Trophoblast cell (in vitro differentiated cells and primary cell): Measurements from ENCODE around the gene LIPI.
"Not testable (repeated sequence)": the region's sequence is repeated elsewhere in the genome, so short reads cannot be mapped to it uniquely, and the experiment has no call there.

Experiments
- DNase-seq, 2 donors: peaks; one replicate each; pipeline ENCODE4 v3.0.0-alpha.2; 2016
- H2AFZ ChIP-seq: 2 replicates; pipeline ENCODE4 v1.6.1; 2013; ENCODE audit warnings: low read length, moderate library complexity, mild to moderate bottlenecking; ENCODE audit not compliant: insufficient read depth, poor library complexity
- H2AK5ac ChIP-seq: 2 replicates; pipeline ENCODE4 v1.6.1; 2013; ENCODE audit warnings: mild to moderate bottlenecking, low read length
- H2BK120ac ChIP-seq: 2 replicates; pipeline ENCODE4 v1.6.1; 2013; ENCODE audit warnings: low read length, mild to moderate bottlenecking, moderate library complexity; ENCODE audit not compliant: insufficient read depth, poor library complexity
- H2BK12ac ChIP-seq: 2 replicates; pipeline ENCODE4 v1.6.1; 2013; ENCODE audit warnings: mild to moderate bottlenecking, low read length, moderate library complexity
- H2BK5ac ChIP-seq: 2 replicates; pipeline ENCODE4 v1.6.1; 2013; ENCODE audit warnings: low read length, low read depth, moderate library complexity, mild to moderate bottlenecking; ENCODE audit not compliant: poor library complexity
- H3K14ac ChIP-seq: 2 replicates; pipeline ENCODE4 v1.6.1; 2013; ENCODE audit warnings: mild to moderate bottlenecking, low read length
- H3K18ac ChIP-seq: 2 replicates; pipeline ENCODE4 v1.6.1; 2013; ENCODE audit warnings: mild to moderate bottlenecking, low read length
- H3K23ac ChIP-seq: 2 replicates; pipeline ENCODE4 v1.6.1; 2013; ENCODE audit warnings: low read length
- H3K27ac ChIP-seq: 2 replicates; pipeline ENCODE4 v1.5.1; 2013; ENCODE audit warnings: low read depth, mild to moderate bottlenecking, inconsistent platforms, low read length, moderate library complexity
- H3K27me3 ChIP-seq: 2 replicates; pipeline ENCODE4 v1.6.1; 2013; ENCODE audit warnings: inconsistent platforms, mild to moderate bottlenecking, low read length, moderate library complexity; ENCODE audit not compliant: insufficient read depth
- H3K36me3 ChIP-seq, 2 experiments: 1 replicate in 1 of 2; 2 replicates in 1 of 2; pipeline ENCODE4 v1.6.1; 2013; ENCODE audit warnings: low read length in 2 of 2, mild to moderate bottlenecking in 2 of 2, moderate library complexity in 1 of 2; ENCODE audit not compliant: insufficient read depth in 2 of 2, control insufficient read depth in 1 of 2
- H3K4ac ChIP-seq: 2 replicates; pipeline ENCODE4 v1.6.1; 2013; ENCODE audit warnings: low read depth, mild to moderate bottlenecking, low read length, moderate library complexity
- H3K4me1 ChIP-seq, 2 experiments: 1 replicate in 1 of 2; 2 replicates in 1 of 2; pipeline ENCODE4 v1.6.1; 2013; ENCODE audit warnings: low read length in 2 of 2, mild to moderate bottlenecking in 2 of 2, moderate library complexity in 1 of 2; ENCODE audit not compliant: insufficient read depth in 2 of 2, control insufficient read depth in 1 of 2
- H3K4me2 ChIP-seq: 2 replicates; pipeline ENCODE4 v1.6.1; 2013; ENCODE audit warnings: inconsistent platforms, mild to moderate bottlenecking, low read length, moderate library complexity
- H3K4me3 ChIP-seq: 2 replicates; pipeline ENCODE4 v1.5.1; 2013; ENCODE audit warnings: mild to moderate bottlenecking, low read depth, low read length, inconsistent platforms
- H3K79me1 ChIP-seq: one replicate; pipeline ENCODE4 v1.6.1; 2013; ENCODE audit warnings: low read length
- H3K79me2 ChIP-seq: 2 replicates; pipeline ENCODE4 v1.6.1; 2013; ENCODE audit warnings: low read length, mild to moderate bottlenecking; ENCODE audit not compliant: control insufficient read depth, insufficient read depth, poor library complexity
- H3K9ac ChIP-seq: 2 replicates; pipeline ENCODE4 v1.6.1; 2013; ENCODE audit warnings: mild to moderate bottlenecking, low read length
- H3K9me3 ChIP-seq: 2 replicates; pipeline ENCODE4 v1.6.1; 2013; ENCODE audit warnings: low read depth, mild to moderate bottlenecking, control low read depth, inconsistent platforms, low read length; ENCODE audit not compliant: insufficient read depth
- H4K12ac ChIP-seq: 2 replicates; pipeline ENCODE4 v1.6.1; 2013; ENCODE audit warnings: low read depth, mild to moderate bottlenecking, low read length, moderate library complexity
- H4K8ac ChIP-seq: 2 replicates; pipeline ENCODE4 v1.6.1; 2013; ENCODE audit warnings: low read depth, mild to moderate bottlenecking, low read length, moderate library complexity
- H4K91ac ChIP-seq: one replicate; pipeline ENCODE4 v1.6.1; 2013; ENCODE audit warnings: low read depth, mild to moderate bottlenecking, low read length, moderate library complexity
- WGBS: extraction: QIAGEN DNeasy Blood & Tissue Kit; methylation state at CpG from one replicate; pipeline ENCODE4 v1.1.7; 2013; ENCODE audit warnings: missing lambda C conversion rate; ENCODE audit not compliant: insufficient read length, insufficient coverage; ENCODE audit errors: extremely low coverage; 5-methylcytosine and 5-hydroxymethylcytosine counted together

Gene LIPI

DNA sequence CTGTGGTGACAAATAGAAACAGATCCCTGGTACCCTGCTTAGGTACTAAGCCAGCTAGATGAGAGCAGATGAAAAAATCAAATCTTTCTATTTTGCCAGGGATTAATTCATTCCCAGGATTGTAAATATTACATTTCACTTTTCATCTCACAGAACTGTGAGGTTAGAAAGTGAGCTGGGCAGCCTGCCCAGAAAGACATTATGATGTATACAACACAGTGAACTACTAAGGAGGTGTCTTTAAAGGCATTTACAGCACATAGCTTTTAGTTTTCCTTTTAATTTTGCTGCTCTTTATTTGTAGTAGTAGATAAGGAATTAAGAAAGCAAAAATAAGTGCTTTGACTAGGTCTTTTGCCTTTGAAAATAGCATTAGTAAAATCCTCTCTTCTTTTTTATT is 120.6 kb downstream of the LIPI start:
- not testable (repeated sequence) for H3K18ac ChIP-seq, H2BK12ac ChIP-seq, H2BK120ac ChIP-seq, H3K79me1 ChIP-seq, H3K4me2 ChIP-seq, H4K12ac ChIP-seq, H3K4me3 ChIP-seq, DNase-seq, H3K23ac ChIP-seq, H3K9me3 ChIP-seq, H3K4me1 ChIP-seq, H3K79me2 ChIP-seq, H3K27ac ChIP-seq, H3K27me3 ChIP-seq, H2AK5ac ChIP-seq, H3K14ac ChIP-seq, H4K91ac ChIP-seq, H2AFZ ChIP-seq, H3K9ac ChIP-seq, H4K8ac ChIP-seq, H3K4ac ChIP-seq, H2BK5ac ChIP-seq
- H3K36me3 ChIP-seq: peaks cover 15 to 16% of the 10 kb centered on the region in 2 experiments

- no peak overlapping the region for H2BK5ac ChIP-seq
- H4K91ac ChIP-seq: no peak overlapping the region
- no peak overlapping the region for H4K8ac ChIP-seq
- no peak overlapping the region for H2AFZ ChIP-seq
- no peak overlapping the region for H3K4me2 ChIP-seq
- H3K14ac ChIP-seq: no peak overlapping the region
- H3K4ac ChIP-seq: no peak overlapping the region
- peaks cover 32 to 33% of the 10 kb centered on the region in 2 experiments for H3K36me3 ChIP-seq
- no peak overlapping the region for H3K9ac ChIP-seq
- H3K4me1 ChIP-seq: no peaks in the 10 kb centered on the region
- H3K79me1 ChIP-seq: no peaks in the 10 kb centered on the region
- no peak overlapping the region for H2BK12ac ChIP-seq
- WGBS: no CpG with 5 or more reads among the region's 6 CpGs
- H3K79me2 ChIP-seq: no peaks in the 10 kb centered on the region
- H3K23ac ChIP-seq: no peak overlapping the region
- H3K4me3 ChIP-seq: no peak overlapping the region
- no peak overlapping the region for H2BK120ac ChIP-seq
- DNase-seq: no peak
- H3K9me3 ChIP-seq: peaks cover 8% of the 10 kb centered on the region
- no peak overlapping the region for H4K12ac ChIP-seq
- no peaks in the 10 kb centered on the region for H3K27me3 ChIP-seq
- H3K27ac ChIP-seq: no peak overlapping the region
- no peak overlapping the region for H3K18ac ChIP-seq
- H2AK5ac ChIP-seq: no peak overlapping the region
Measured at GRCh38 chr21:14088391-14088790, 122.4 kb downstream of the LIPI start.

GRCh38 chr21:14086553-14086952 is 124.2 kb downstream of the LIPI start:
- H3K79me1 ChIP-seq: no peaks in the 10 kb centered on the region
- no peaks in the 10 kb centered on the region for H3K27me3 ChIP-seq
- no peak overlapping the region for H2BK120ac ChIP-seq
- H2BK12ac ChIP-seq: no peak overlapping the region
- H3K4me3 ChIP-seq: no peak overlapping the region
- no peak overlapping the region for H3K4me2 ChIP-seq
- H2AK5ac ChIP-seq: no peak overlapping the region
- no peaks in the 10 kb centered on the region for H3K4me1 ChIP-seq
- H3K4ac ChIP-seq: no peak overlapping the region
- H4K8ac ChIP-seq: no peak overlapping the region
- H3K14ac ChIP-seq: no peak overlapping the region
- peaks cover 22 to 29% of the 10 kb centered on the region in 2 experiments for H3K36me3 ChIP-seq
- no peaks in the 10 kb centered on the region for H3K79me2 ChIP-seq
- no peak overlapping the region for H3K18ac ChIP-seq
- no peak overlapping the region for H3K9ac ChIP-seq
- H2AFZ ChIP-seq: no peak overlapping the region
- no peak for DNase-seq
- H3K9me3 ChIP-seq: peaks cover 8% of the 10 kb centered on the region
- no peak overlapping the region for H4K12ac ChIP-seq
- H4K91ac ChIP-seq: no peak overlapping the region
- no peak overlapping the region for H3K23ac ChIP-seq
- no peak overlapping the region for H3K27ac ChIP-seq
- H2BK5ac ChIP-seq: no peak overlapping the region

- Histone ChIP-seq H3K4me2 (no peak overlapping the region), H3K4ac (no peak overlapping the region), H2BK120ac (no peak overlapping the region), H2BK12ac (no peak overlapping the region), H3K14ac (no peak overlapping the region), H3K4me3 (no peak overlapping the region), H2AK5ac (no peak overlapping the region), H2AFZ (no peak overlapping the region), H3K9me3 (peaks cover 10% of the 10 kb centered on the region), H3K27me3 (no peaks in the 10 kb centered on the region), H3K4me1 (peaks cover 0 to 3% of the 10 kb centered on the region in 2 experiments), H3K18ac (no peak overlapping the region), H4K8ac (no peak overlapping the region), H3K79me1 (no peaks in the 10 kb centered on the region), H3K23ac (no peak overlapping the region), H3K27ac (no peak overlapping the region), H3K9ac (no peak overlapping the region), H3K79me2 (no peaks in the 10 kb centered on the region), H4K12ac (no peak overlapping the region), H3K36me3 (peaks cover 25 to 32% of the 10 kb centered on the region in 2 experiments), H4K91ac (no peak overlapping the region), H2BK5ac (no peak overlapping the region)
- no peak for DNase-seq
- WGBS: no CpG with 5 or more reads among the region's 25 CpGs
Measured at GRCh38 chr21:14084701-14085100, 126.1 kb downstream of the LIPI start.
